Measurements from ENCODE around the gene ESR2.
A peak's percentile ranks its signal among the peaks of the same experiment; 100 is the strongest.

Gene ESR2

DNA sequence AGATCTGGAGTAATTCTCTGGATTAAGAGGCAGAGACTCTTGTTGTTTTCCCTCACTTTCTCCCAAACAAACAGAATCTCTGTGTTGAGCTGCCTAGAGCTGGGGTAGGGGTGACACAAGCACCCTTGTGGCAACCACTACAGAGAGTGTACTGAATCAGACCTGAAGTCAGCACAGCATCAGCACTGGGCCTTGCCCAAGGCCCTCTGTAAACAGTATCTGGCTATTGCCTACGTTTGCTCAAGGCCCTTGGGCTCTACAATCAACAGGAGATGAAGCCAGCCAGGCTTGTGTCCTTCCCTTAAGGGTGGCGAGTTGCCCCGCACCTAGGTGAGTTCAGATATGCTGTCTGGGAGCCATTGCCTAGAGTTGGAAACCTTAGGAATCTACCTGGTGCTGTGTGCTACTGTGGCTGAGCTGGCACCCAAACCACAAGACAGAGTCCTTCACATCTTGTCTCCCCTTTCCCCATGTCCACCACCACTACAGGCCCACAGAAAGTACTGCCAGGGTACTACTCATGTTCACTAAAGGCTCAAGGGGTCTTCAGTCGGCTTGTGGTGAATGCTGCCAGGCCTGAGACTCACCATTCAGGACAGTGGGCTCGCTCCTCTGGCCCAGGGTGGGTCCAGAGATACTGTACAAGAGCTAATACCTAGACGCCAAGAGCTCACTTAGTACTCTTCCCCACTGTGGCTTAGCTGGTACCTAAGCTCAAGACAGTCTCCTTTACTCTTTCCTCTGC is 234.5 kb downstream of the ESR2 start:
- Histone ChIP-seq H2BK5ac (ENCODE audit: low read depth, low read length, poor library complexity, severe bottlenecking) (no peak overlapping the region), H2BK120ac (ENCODE audit: low read depth, low read length) (no peak overlapping the region), H3K27ac (ENCODE audit: low read length, poor library complexity, severe bottlenecking) (no peak overlapping the region), H3K4ac (ENCODE audit: low read depth in 1 of 2, low read length in 2 of 2) (peak overlapping the region in 1 of 2 experiments; percentile 37), H4K8ac (ENCODE audit: low read length) (no peak overlapping the region), H2BK15ac (ENCODE audit: low read depth, poor library complexity, severe bottlenecking) (no peak overlapping the region), H3K4me3 (ENCODE audit: insufficient read depth in 1 of 2, low read depth in 1 of 2, low read length in 2 of 2) (no peak overlapping the region), H3K4me2 (ENCODE audit: low read length, poor library complexity, severe bottlenecking) (no peak overlapping the region), H3K23ac (ENCODE audit: low read length in 2 of 2) (peak overlapping the region in 1 of 2 experiments; percentile 52), H2AFZ (ENCODE audit: low read depth, low read length) (no peak overlapping the region), H3K9ac (ENCODE audit: low read length) (no peak overlapping the region), H3K27me3 (ENCODE audit: control insufficient read depth in 1 of 2, insufficient read depth in 1 of 2, low read length in 2 of 2) (no peaks in the 10 kb centered on the region), H2BK12ac (ENCODE audit: low read length in 2 of 2) (no peak overlapping the region), H3K36me3 (ENCODE audit: control insufficient read depth in 1 of 2, insufficient read depth in 2 of 2, low read depth in 1 of 2, low read length in 2 of 2) (peaks cover 3 to 7% of the 10 kb centered on the region in 2 experiments), H3K14ac (ENCODE audit: low read length in 2 of 2) (no peak overlapping the region), H4K91ac (ENCODE audit: low read length) (no peak overlapping the region), H3K18ac (ENCODE audit: low read depth in 1 of 2, low read length in 2 of 2) (peak overlapping the region in 1 of 2 experiments; percentile 21), H3K79me1 (replicated peaks; ENCODE audit: low read length, poor library complexity, severe bottlenecking) (peaks cover 6% of the 10 kb centered on the region), H3K4me1 (ENCODE audit: control insufficient read depth, insufficient read depth, low read depth, low read length) (peaks cover 6% of the 10 kb centered on the region), H2AK5ac (ENCODE audit: low read length, severe bottlenecking) (peak overlapping the region; percentile 79), H3K9me3 (ENCODE audit: control insufficient read depth, low read length) (no peaks in the 10 kb centered on the region)
- 89% methylated on average over 6 of the region's 6 CpGs for WGBS
- DNase-seq, result no peak

DNA sequence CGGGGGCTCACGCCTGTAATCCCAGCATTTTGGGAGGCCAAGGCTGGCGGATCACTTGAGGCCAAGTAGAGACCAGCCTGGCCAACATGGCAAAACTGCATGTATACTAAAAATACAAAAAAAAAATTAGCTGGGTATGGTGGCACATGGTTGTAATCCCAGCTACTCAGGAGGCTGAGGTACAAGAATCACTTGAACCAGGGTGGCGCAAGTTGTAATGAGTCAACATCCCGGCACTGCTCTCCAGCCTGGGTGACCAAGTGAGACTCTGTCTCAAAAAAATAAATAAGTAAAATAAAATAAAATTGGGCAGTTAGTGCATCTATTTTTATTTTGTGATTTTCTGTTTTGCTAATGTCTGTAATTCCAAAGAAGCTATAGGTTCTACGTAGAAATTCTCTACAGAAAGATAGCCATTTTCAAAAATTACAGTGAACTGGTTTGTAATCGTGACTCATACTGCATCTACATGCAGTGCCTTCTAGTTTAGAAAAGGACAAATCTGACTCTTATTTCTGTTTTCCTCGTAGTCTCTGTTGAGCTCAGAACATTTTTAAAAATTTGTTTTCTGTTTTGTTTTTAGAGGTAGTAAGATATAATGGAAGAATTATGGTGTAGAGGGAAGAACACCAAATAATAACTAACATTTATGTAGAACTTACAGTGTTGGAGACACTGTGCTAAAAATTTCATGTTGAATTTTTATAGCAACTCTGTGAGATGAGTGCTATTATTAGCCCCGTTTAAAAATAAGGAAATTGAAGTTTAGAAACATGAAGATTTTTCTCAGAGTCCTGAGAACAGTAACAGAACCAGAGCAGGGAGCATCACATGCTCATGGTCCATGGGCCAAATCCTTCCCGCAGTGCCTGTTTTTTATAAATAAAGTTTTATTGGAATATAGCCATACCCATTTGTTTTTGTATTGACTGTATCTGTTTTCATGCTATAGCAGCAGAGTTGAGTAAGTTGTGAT is 240.2 kb downstream of the ESR2 start:
- Histone ChIP-seq H3K27me3 (ENCODE audit: control insufficient read depth in 1 of 2, insufficient read depth in 1 of 2, low read length in 2 of 2) (no peaks in the 10 kb centered on the region), H3K9ac (ENCODE audit: low read length) (peak overlapping the region; percentile 15), H4K91ac (ENCODE audit: low read length) (no peak overlapping the region), H2AFZ (ENCODE audit: low read depth, low read length) (no peak overlapping the region), H3K79me1 (replicated peaks; ENCODE audit: low read length, poor library complexity, severe bottlenecking) (peaks cover 2% of the 10 kb centered on the region), H3K4me2 (ENCODE audit: low read length, poor library complexity, severe bottlenecking) (no peak overlapping the region), H2BK120ac (ENCODE audit: low read depth, low read length) (no peak overlapping the region), H3K27ac (ENCODE audit: low read length, poor library complexity, severe bottlenecking) (no peak overlapping the region), H2BK5ac (ENCODE audit: low read depth, low read length, poor library complexity, severe bottlenecking) (no peak overlapping the region), H3K9me3 (ENCODE audit: control insufficient read depth, low read length) (no peaks in the 10 kb centered on the region), H3K14ac (ENCODE audit: low read length in 2 of 2) (no peak overlapping the region), H4K8ac (ENCODE audit: low read length) (no peak overlapping the region), H3K23ac (ENCODE audit: low read length in 2 of 2) (no peak overlapping the region), H3K18ac (ENCODE audit: low read depth in 1 of 2, low read length in 2 of 2) (no peak overlapping the region), H3K4me1 (ENCODE audit: control insufficient read depth, insufficient read depth, low read depth, low read length) (no peaks in the 10 kb centered on the region), H3K36me3 (ENCODE audit: control insufficient read depth in 1 of 2, insufficient read depth in 2 of 2, low read depth in 1 of 2, low read length in 2 of 2) (no peaks in the 10 kb centered on the region), H2BK15ac (ENCODE audit: low read depth, poor library complexity, severe bottlenecking) (no peak overlapping the region), H3K4ac (ENCODE audit: low read depth in 1 of 2, low read length in 2 of 2) (no peak overlapping the region), H3K4me3 (ENCODE audit: insufficient read depth in 1 of 2, low read depth in 1 of 2, low read length in 2 of 2) (no peak overlapping the region), H2AK5ac (ENCODE audit: low read length, severe bottlenecking) (no peak overlapping the region), H2BK12ac (ENCODE audit: low read length in 2 of 2) (no peak overlapping the region)
- DNase-seq, result peak; percentile 52
- 83% methylated on average over 7 of the region's 10 CpGs for WGBS

DNA sequence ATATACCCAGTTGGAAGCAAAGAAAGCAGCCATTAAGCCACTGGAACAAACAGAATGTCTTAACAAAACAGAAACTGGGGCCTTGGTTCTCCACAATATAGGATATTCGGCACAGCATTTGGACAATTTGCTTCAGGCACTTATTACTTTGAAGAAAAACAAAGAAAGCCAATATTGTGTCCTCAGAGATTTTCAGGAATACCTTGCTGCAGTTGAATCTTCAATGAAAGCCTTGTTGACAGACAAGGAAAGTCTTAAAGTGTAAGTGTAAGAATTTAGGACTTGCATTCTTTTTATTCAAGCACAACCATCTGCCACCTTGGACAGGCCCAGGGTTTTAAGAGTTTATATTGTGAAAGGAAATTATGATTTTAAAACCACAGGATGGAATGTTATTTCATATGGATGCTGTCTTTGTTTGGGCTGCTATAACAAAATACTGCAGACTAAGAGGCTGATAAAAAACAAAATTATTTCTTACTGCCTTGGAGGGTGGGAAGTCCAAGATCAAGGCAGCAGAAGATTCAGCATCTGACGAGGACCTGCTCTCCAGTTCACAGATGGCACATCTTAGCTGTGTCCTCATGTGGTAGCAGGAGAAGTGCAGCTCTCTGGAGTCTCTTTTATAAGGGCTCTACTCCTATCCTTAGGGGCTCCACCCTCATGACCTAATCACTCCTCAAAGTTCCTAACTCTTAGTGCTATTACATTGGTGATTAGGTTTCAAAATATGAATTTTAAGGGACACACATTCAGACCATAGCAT is 244.4 kb downstream of the ESR2 start:
- DNase-seq, result no peak
- Histone ChIP-seq H2BK15ac (ENCODE audit: low read depth, poor library complexity, severe bottlenecking) (no peak overlapping the region), H3K27ac (ENCODE audit: low read length, poor library complexity, severe bottlenecking) (no peak overlapping the region), H3K27me3 (ENCODE audit: control insufficient read depth in 1 of 2, insufficient read depth in 1 of 2, low read length in 2 of 2) (no peaks in the 10 kb centered on the region), H3K14ac (ENCODE audit: low read length in 2 of 2) (no peak overlapping the region), H3K23ac (ENCODE audit: low read length in 2 of 2) (no peak overlapping the region), H3K4ac (ENCODE audit: low read depth in 1 of 2, low read length in 2 of 2) (no peak overlapping the region), H3K4me1 (ENCODE audit: control insufficient read depth, insufficient read depth, low read depth, low read length) (no peaks in the 10 kb centered on the region), H3K4me3 (ENCODE audit: insufficient read depth in 1 of 2, low read depth in 1 of 2, low read length in 2 of 2) (no peak overlapping the region), H4K8ac (ENCODE audit: low read length) (no peak overlapping the region), H3K9me3 (ENCODE audit: control insufficient read depth, low read length) (no peaks in the 10 kb centered on the region), H2AFZ (ENCODE audit: low read depth, low read length) (no peak overlapping the region), H3K36me3 (ENCODE audit: control insufficient read depth in 1 of 2, insufficient read depth in 2 of 2, low read depth in 1 of 2, low read length in 2 of 2) (peaks cover 0 to 5% of the 10 kb centered on the region in 2 experiments), H2BK5ac (ENCODE audit: low read depth, low read length, poor library complexity, severe bottlenecking) (no peak overlapping the region), H2BK120ac (ENCODE audit: low read depth, low read length) (no peak overlapping the region), H3K9ac (ENCODE audit: low read length) (no peak overlapping the region), H3K79me1 (replicated peaks; ENCODE audit: low read length, poor library complexity, severe bottlenecking) (no peaks in the 10 kb centered on the region), H2AK5ac (ENCODE audit: low read length, severe bottlenecking) (no peak overlapping the region), H2BK12ac (ENCODE audit: low read length in 2 of 2) (no peak overlapping the region), H3K4me2 (ENCODE audit: low read length, poor library complexity, severe bottlenecking) (no peak overlapping the region), H3K18ac (ENCODE audit: low read depth in 1 of 2, low read length in 2 of 2) (no peak overlapping the region), H4K91ac (ENCODE audit: low read length) (no peak overlapping the region)
- WGBS, result 94% methylated on average over 2 of the region's 2 CpGs
